ENCODE results near the gene PLB1.

Gene PLB1

DNA sequence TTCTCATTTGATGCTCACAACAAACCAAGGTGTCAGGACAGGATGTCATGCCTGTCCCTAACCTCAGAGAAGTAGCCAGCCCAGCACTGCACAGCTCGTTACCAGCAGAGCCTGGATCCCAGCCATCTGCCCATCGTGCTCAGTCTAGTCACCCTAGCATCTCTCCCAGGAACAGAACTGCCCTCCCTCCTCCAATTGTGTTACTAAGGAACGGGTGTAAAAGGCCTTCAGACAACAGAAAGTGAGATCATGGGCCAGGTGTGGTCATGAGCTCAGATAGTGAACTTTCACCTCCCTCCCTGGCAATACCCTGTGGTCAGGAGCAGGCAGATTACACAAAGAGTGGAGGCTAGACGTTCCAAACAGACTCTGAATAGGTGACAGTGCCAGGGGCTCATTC is 144.0 kb downstream of the PLB1 start:
- DNase-seq (ENCODE audit: low read depth in 2 of 2) = peak in 1 of 2 donors; percentile 56
- H3K4me3 ChIP-seq (replicated peaks in 1 of 2; ENCODE audit: low read depth in 2 of 2, low read length in 2 of 2) = no peak overlapping the region
- TF ChIP-seq, protein P1, sequence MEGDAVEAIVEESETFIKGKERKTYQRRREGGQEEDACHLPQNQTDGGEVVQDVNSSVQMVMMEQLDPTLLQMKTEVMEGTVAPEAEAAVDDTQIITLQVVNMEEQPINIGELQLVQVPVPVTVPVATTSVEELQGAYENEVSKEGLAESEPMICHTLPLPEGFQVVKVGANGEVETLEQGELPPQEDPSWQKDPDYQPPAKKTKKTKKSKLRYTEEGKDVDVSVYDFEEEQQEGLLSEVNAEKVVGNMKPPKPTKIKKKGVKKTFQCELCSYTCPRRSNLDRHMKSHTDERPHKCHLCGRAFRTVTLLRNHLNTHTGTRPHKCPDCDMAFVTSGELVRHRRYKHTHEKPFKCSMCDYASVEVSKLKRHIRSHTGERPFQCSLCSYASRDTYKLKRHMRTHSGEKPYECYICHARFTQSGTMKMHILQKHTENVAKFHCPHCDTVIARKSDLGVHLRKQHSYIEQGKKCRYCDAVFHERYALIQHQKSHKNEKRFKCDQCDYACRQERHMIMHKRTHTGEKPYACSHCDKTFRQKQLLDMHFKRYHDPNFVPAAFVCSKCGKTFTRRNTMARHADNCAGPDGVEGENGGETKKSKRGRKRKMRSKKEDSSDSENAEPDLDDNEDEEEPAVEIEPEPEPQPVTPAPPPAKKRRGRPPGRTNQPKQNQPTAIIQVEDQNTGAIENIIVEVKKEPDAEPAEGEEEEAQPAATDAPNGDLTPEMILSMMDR (IDR thresholded peaks at IDR 0.05; ENCODE audit: low read depth, low read length) = no peak

DNA sequence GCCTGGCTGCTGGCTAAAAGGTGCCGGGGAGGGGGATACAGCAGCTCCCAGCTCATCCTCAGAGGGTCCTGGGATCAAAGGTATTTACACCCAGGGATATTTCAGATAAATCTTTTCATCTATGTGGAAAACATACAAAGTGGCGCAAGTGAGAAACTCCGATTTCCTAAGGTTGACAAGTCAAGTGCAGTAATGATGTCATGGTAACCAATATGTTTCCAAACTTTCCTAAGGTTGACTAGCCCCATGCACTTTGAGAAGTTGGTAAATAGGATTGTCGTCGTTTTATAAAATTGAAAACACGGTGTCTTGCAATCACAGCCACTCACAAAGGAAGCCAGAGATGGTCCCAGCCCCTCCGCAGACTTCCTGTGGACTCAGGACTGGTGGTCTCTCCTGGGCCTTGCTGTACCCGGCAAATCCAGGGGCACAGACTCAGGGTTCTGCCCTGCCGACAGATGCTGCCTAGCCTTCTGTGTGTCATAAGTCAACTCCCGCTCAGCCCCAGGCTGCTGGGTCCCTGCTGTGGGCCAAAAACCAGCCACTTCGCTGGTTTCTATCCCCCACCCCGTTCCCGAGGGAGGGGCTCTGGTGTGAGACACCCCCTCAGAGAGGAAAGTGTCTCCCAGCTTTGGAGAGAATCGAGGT is 144.5 kb downstream of the PLB1 start:
- TF ChIP-seq, protein P1 (IDR thresholded peaks at IDR 0.05; ENCODE audit: low read depth, low read length) = no peak
- DNase-seq (ENCODE audit: low read depth in 2 of 2) = no peak
- no peak overlapping the region for H3K4me3 ChIP-seq (replicated peaks in 1 of 2; ENCODE audit: low read depth in 2 of 2, low read length in 2 of 2)

DNA sequence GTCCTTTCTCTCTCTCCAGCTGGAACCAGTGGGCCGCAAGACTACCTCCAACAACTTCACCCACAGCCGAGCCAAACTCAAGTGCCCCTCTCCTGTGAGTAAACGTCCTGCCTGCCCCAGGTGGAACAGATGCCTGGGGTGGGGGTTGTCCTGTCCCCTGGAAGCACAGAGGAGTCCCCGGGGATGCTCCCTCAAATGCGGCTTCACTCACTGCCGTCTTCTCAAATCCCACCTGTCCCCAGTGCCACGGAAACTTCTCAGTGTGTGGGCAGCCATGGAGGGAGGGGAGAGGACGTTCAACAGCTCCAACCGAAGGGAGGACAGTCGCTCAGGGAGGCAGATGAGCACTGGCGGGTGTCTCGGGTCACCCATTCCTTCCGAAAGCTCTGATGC is 145.0 kb downstream of the PLB1 start:
- TF ChIP-seq, protein P1 (IDR thresholded peaks at IDR 0.05; ENCODE audit: low read depth, low read length) = no peak
- H3K4me3 ChIP-seq (replicated peaks in 1 of 2; ENCODE audit: low read depth in 2 of 2, low read length in 2 of 2) = no peak overlapping the region
- no peak for DNase-seq (ENCODE audit: low read depth in 2 of 2)

DNA sequence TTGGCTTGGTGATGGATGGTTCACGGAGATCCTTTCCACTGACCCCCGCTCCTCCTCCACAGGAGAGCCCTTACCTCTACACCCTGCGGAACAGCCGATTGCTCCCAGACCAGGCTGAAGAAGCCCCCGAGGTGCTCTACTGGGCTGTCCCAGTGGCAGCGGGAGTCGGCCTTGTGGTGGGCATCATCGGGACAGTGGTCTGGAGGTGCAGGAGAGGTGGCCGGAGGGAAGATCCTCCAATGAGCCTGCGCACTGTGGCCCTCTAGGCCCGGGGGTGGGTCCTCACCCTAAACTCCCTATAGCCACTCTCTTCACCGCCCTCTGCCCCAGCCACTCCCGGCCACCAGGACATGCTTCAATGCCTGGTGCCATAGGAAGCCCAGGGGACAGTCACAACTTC is 146.9 kb downstream of the PLB1 start:
- DNase-seq (ENCODE audit: low read depth in 2 of 2) = no peak
- TF ChIP-seq, protein P1 (IDR thresholded peaks at IDR 0.05; ENCODE audit: low read depth, low read length) = no peak
- no peak overlapping the region for H3K4me3 ChIP-seq (replicated peaks in 1 of 2; ENCODE audit: low read depth in 2 of 2, low read length in 2 of 2)

DNA sequence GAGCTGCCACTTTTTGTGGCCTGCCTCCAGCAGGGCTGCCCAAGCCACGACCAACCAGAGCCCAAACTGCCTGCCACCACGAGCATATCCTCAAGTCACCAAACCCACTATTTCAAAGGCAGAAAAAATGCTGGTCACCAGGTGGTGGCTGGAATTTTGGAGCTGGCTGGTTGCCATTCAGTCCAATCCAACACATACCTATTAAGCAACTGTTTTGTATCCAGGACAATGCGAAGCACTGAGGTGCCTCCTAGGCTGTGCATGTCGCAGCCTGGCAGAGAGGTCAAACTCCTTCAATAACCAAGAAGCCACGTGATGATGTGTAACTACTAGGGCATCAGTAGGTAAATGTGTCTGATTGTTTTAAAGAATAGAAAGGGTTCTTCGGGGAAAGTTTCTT is 147.5 kb downstream of the PLB1 start:
- no peak overlapping the region for H3K4me3 ChIP-seq (replicated peaks in 1 of 2; ENCODE audit: low read depth in 2 of 2, low read length in 2 of 2)
- TF ChIP-seq, protein P1 (IDR thresholded peaks at IDR 0.05; ENCODE audit: low read depth, low read length) = no peak
- peak in 1 of 2 donors; percentile 52 for DNase-seq (ENCODE audit: low read depth in 2 of 2)

DNA sequence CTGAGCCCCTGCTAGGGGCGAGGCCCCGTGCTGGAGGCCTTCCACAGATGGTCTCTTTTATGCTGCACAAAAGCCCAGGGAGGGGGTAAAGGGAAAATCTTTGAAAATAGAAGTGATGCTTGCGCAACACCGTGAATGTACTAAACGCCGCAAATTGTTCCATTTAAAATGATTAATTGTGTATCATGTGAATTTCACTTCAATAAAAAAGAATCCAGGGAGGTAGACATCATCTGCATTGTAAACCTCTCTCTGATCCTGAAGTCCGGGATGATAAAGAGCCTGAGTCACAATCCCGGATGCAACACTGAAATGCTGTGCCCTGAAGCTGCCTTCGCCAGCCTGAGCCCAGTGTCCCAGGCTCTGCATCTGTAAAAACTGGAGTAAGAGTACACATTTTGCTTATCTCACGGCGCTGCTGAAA is 148.1 kb downstream of the PLB1 start:
- TF ChIP-seq, protein P1 (IDR thresholded peaks at IDR 0.05; ENCODE audit: low read depth, low read length) = no peak
- DNase-seq (ENCODE audit: low read depth in 2 of 2) = peak; percentile 76 to 83
- no peak overlapping the region for H3K4me3 ChIP-seq (replicated peaks in 1 of 2; ENCODE audit: low read depth in 2 of 2, low read length in 2 of 2)

DNA sequence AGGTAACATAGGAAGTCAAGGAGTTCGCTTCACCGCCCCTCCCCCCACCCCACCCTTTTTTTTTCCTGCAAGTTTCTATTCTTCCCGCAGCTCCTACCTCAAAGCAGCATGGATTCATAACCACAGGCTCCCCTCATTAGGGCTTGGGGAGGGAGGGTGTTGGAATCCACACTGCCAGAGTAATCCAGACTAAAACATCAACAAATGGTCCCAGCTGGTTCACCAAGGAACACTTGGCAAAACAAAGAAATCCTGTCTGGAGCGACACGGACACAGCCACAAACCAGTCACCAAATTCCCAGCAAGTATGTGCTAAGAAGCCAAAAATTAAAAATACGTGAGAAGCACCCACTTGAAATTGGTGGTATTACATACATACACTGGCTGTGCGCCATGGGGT is 148.9 kb downstream of the PLB1 start:
- H3K4me3 ChIP-seq (replicated peaks in 1 of 2; ENCODE audit: low read depth in 2 of 2, low read length in 2 of 2) = no peak overlapping the region
- TF ChIP-seq, protein P1 (IDR thresholded peaks at IDR 0.05; ENCODE audit: low read depth, low read length) = no peak
- no peak for DNase-seq (ENCODE audit: low read depth in 2 of 2)
